ENCODE results near the gene CCDC150. TPM values are rescaled to one million over a fixed set of nuclear protein-coding genes. Genes with fewer than 3 reads are reported as not detected.

The CCDC150 gene
- total RNA-seq = 1.6 and 4.4 TPM in 2 replicates

GRCh38 chr2:196639180-196640030, at the start of gene CCDC150:
Gene CCDC150, plus strand, starts transcription at chr2:196639715. Its CDS starts 52 bp downstream, at chr2:196639767.

GRCh38 chr2:196592911-196593881, 46.3 kb upstream of the CCDC150 start, which contains the start of gene HECW2:
Gene HECW2, minus strand, starts transcription at chr2:196593554.

Other genes with a start within 250 kb of the CCDC150 start
- gene HECW2, start 46.2 kb upstream of the CCDC150 start, total RNA-seq = 1.3 and 1.6 TPM in 2 replicates
- gene GTF3C3, start 160.0 kb downstream of the CCDC150 start, total RNA-seq = 20.4 and 23.7 TPM in 2 replicates
- gene C2orf66, start 169.6 kb downstream of the CCDC150 start, total RNA-seq = not detected in 2 replicates

Data from bronchus fibroblast of lung (primary cell).